ENCODE results near the gene RSKR. TPM values are rescaled to one million over a fixed set of nuclear protein-coding genes. Genes with fewer than 3 reads are reported as not detected.

Gene RSKR
- total RNA-seq, 6 experiments from 2014 or later, result 1.5 to 7.3 (median 4.2) TPM

GRCh38 chr17:28623696-28624095 is 9.7 kb upstream of the RSKR start:
- DNase-seq, result no peak
- H3K36me3 ChIP-seq, result peaks cover 14 to 40% (median 17%) of the 10 kb centered on the region in 4 donors
- 67% methylated on average over 3 of the region's 4 CpGs for WGBS (ENCODE audit: insufficient coverage, low coverage, low lambda C conversion rate, missing lambda C conversion rate)
- H3K27me3 ChIP-seq, result no peaks in the 10 kb centered on the region
- ATAC-seq, result peak; percentile 20 to 47 (median 26)
- peak overlapping the region; percentile 54 to 61 (median 60) for H3K27ac ChIP-seq
- no peak for TF ChIP-seq POLR2A (IDR thresholded peaks at IDR 0.05)
- intact Hi-C loops (cut with DNase I), result no loop called here
- H3K9me3 ChIP-seq, result no peaks in the 10 kb centered on the region
- H3K4me3 ChIP-seq, result no peak overlapping the region
- H3K4me1 ChIP-seq, result peaks cover 0 to 70% (median 28%) of the 10 kb centered on the region in 4 donors

- H3K9me3 ChIP-seq, result no peaks in the 10 kb centered on the region
- peaks cover 0 to 60% (median 24%) of the 10 kb centered on the region in 4 donors for H3K4me1 ChIP-seq
- H3K36me3 ChIP-seq, result peaks cover 21 to 53% (median 25%) of the 10 kb centered on the region in 4 donors
- peak overlapping the region in 1 of 3 donors; percentile 54 for H3K27ac ChIP-seq
- DNase-seq, result no peak
- H3K4me3 ChIP-seq, result no peak overlapping the region
- intact Hi-C loops (cut with DNase I), result no loop called here
- TF ChIP-seq POLR2A (IDR thresholded peaks at IDR 0.05) (no peak), CTCF (IDR thresholded peaks at IDR 0.05) (no peak)
- no peaks in the 10 kb centered on the region for H3K27me3 ChIP-seq
- 96% methylated on average over 3 of the region's 3 CpGs for WGBS (ENCODE audit: insufficient coverage, low coverage, low lambda C conversion rate, missing lambda C conversion rate)
- ATAC-seq, result no peak
Measured at GRCh38 chr17:28622186-28622585, 8.2 kb upstream of the RSKR start.

GRCh38 chr17:28620010-28620409 is 6.0 kb upstream of the RSKR start:
- peak overlapping the region in 2 of 3 donors; percentile 24 to 62 for H3K27ac ChIP-seq
- H3K36me3 ChIP-seq, result peaks cover 21 to 75% (median 39%) of the 10 kb centered on the region in 4 donors
- no peaks in the 10 kb centered on the region for H3K9me3 ChIP-seq
- WGBS (ENCODE audit: insufficient coverage, low coverage, low lambda C conversion rate, missing lambda C conversion rate), result 41% methylated on average over 2 of the region's 2 CpGs
- no peaks in the 10 kb centered on the region for H3K27me3 ChIP-seq
- H3K4me3 ChIP-seq, result no peak overlapping the region
- ATAC-seq (peak; percentile 58 to 72 (median 66)), DNase-seq (no peak)
- H3K4me1 ChIP-seq, result peaks cover 0 to 45% (median 19%) of the 10 kb centered on the region in 4 donors
- TF ChIP-seq POLR2A (IDR thresholded peaks at IDR 0.05), result no peak
- TF ChIP-seq CTCF (IDR thresholded peaks at IDR 0.05), result no peak
- intact Hi-C loops (cut with DNase I), result no loop called here

- Histone ChIP-seq H3K27me3 (no peaks in the 10 kb centered on the region), H3K27ac (no peak overlapping the region), H3K4me1 (peaks cover 0 to 29% (median 12%) of the 10 kb centered on the region in 4 donors), H3K9me3 (no peaks in the 10 kb centered on the region), H3K4me3 (no peak overlapping the region), H3K36me3 (peaks cover 21 to 82% (median 41%) of the 10 kb centered on the region in 4 donors)
- intact Hi-C loops (cut with DNase I), result loop anchor here in 1 of 2 donors (5.0 kb wide), 1 partner anchor 71 kb away; no protein-coding TSS in a partner anchor
- TF ChIP-seq POLR2A (IDR thresholded peaks at IDR 0.05) (no peak), CTCF (IDR thresholded peaks at IDR 0.05) (no peak)
- DNase-seq, result no peak
- no peak for ATAC-seq
- 78% methylated on average over 3 of the region's 3 CpGs for WGBS (ENCODE audit: insufficient coverage, low coverage, low lambda C conversion rate, missing lambda C conversion rate)
Measured at GRCh38 chr17:28618464-28618863, 4.5 kb upstream of the RSKR start.

- intact Hi-C loops (cut with DNase I), result loop anchor here in 1 of 2 donors (5.0 kb wide), 1 partner anchor 69 kb away; no protein-coding TSS in a partner anchor
- H3K36me3 ChIP-seq, result peaks cover 16 to 67% (median 33%) of the 10 kb centered on the region in 4 donors
- no peak for DNase-seq
- no peak overlapping the region for H3K27ac ChIP-seq
- H3K4me1 ChIP-seq, result peaks cover 0 to 14% (median 7%) of the 10 kb centered on the region in 4 donors
- no peaks in the 10 kb centered on the region for H3K9me3 ChIP-seq
- TF ChIP-seq CTCF (IDR thresholded peaks at IDR 0.05), result no peak
- TF ChIP-seq POLR2A (IDR thresholded peaks at IDR 0.05), result no peak
- no peak overlapping the region for H3K4me3 ChIP-seq
- no peak for ATAC-seq
- no peaks in the 10 kb centered on the region for H3K27me3 ChIP-seq
- 71% methylated on average over 6 of the region's 7 CpGs for WGBS (ENCODE audit: insufficient coverage, low coverage, low lambda C conversion rate, missing lambda C conversion rate)
Measured at GRCh38 chr17:28616281-28616680, 2.3 kb upstream of the RSKR start.
